GM23338 (cell line): ENCODE data around the gene DDA1. TPM values are rescaled to one million over a fixed set of nuclear protein-coding genes. Genes with fewer than 3 reads are reported as not detected.

Source experiments
- ATAC-seq: fragments of 200-7000 bp; cut with Tn5 transposase; 3 replicates; pipeline ENCODE4 v1.9.1; 2020
- DNase-seq: peaks from one replicate; pipeline ENCODE4 v3.0.0-alpha.2; 2015; ENCODE audit warnings: low spot score
- H2AFZ ChIP-seq: fragments of 200-600 bp; sonication (generic); 2 replicates; pipeline ENCODE4 v1.8.0; 2016; ENCODE audit warnings: antibody characterized with exemption, mild to moderate bottlenecking, moderate library complexity
- H3F3A ChIP-seq: fragments of 200-600 bp; sonication (generic); replicated peaks from 2 replicates; pipeline ENCODE4 v1.8.0; 2017; ENCODE audit warnings: antibody characterized with exemption, mixed run types, low read depth
- H3K27ac ChIP-seq: fragments of 200-600 bp; sonication (generic); 2 replicates; pipeline ENCODE4 v1.6.1; 2016; ENCODE audit warnings: low read depth
- H3K27me3 ChIP-seq: fragments of 200-600 bp; sonication (generic); 2 replicates; pipeline ENCODE4 v1.8.0; 2016; ENCODE audit warnings: mild to moderate bottlenecking, mixed run types, moderate library complexity; ENCODE audit not compliant: insufficient read depth
- H3K36me3 ChIP-seq: fragments of 200-600 bp; sonication (generic); 2 replicates; pipeline ENCODE4 v1.8.0; 2016; ENCODE audit warnings: mild to moderate bottlenecking; ENCODE audit not compliant: insufficient read depth
- H3K4me1 ChIP-seq: fragments of 200-600 bp; sonication (generic); 2 replicates; pipeline ENCODE4 v1.8.0; 2016; ENCODE audit warnings: mild to moderate bottlenecking, moderate library complexity; ENCODE audit not compliant: insufficient read depth
- H3K4me2 ChIP-seq: fragments of 200-600 bp; sonication (generic); 2 replicates; pipeline ENCODE4 v1.7.1; 2017; ENCODE audit warnings: mixed run types
- H3K4me3 ChIP-seq: fragments of 200-600 bp; sonication (generic); 2 replicates; pipeline ENCODE4 v1.6.1; 2016; ENCODE audit warnings: mixed run types
- H3K79me2 ChIP-seq: fragments of 200-600 bp; sonication (generic); replicated peaks from 2 replicates; pipeline ENCODE4 v1.8.0; 2017; ENCODE audit warnings: mild to moderate bottlenecking; ENCODE audit not compliant: insufficient read depth
- H3K9me2 ChIP-seq: fragments of 200-600 bp; sonication (generic); 2 replicates; pipeline ENCODE4 v1.8.0; 2017; ENCODE audit not compliant: insufficient read depth
- H4K20me1 ChIP-seq: fragments of 200-600 bp; sonication (generic); replicated peaks from 2 replicates; pipeline ENCODE4 v1.8.0; 2017; ENCODE audit warnings: mild to moderate bottlenecking; ENCODE audit not compliant: insufficient read depth
- H3K27ac Mint-ChIP-seq: 2 replicates; pipeline ENCODE4 v1.8.0; 2020; ENCODE audit warnings: inconsistent platforms, mild to moderate bottlenecking, moderate library complexity, mixed read lengths
- H3K27me3 Mint-ChIP-seq: 3 replicates; pipeline ENCODE4 v1.8.0; 2022; ENCODE audit warnings: low read depth, mild to moderate bottlenecking, moderate library complexity, mixed read lengths, inconsistent platforms; ENCODE audit not compliant: insufficient read depth, poor library complexity
- H3K36me3 Mint-ChIP-seq: 3 replicates; pipeline ENCODE4 v1.8.0; 2021; ENCODE audit warnings: low read depth, mild to moderate bottlenecking, inconsistent platforms, moderate library complexity, mixed read lengths
- H3K4me1 Mint-ChIP-seq: 3 replicates; pipeline ENCODE4 v1.8.0; 2020; ENCODE audit warnings: mild to moderate bottlenecking, inconsistent platforms, mixed read lengths
- H3K4me3 Mint-ChIP-seq: 3 replicates; pipeline ENCODE4 v1.8.0; 2021; ENCODE audit warnings: moderate library complexity, mild to moderate bottlenecking, inconsistent platforms, mixed read lengths
- H3K9me3 Mint-ChIP-seq: 3 replicates; pipeline ENCODE4 v1.8.0; 2020; ENCODE audit warnings: moderate library complexity, mild to moderate bottlenecking, inconsistent platforms, mixed read lengths
- CREB1 ChIP-seq: fragments of 250-450 bp; sonication (Bioruptor Pico); IDR thresholded peaks from 2 replicates; pipeline ENCODE4 v1.5.0; 2020; ENCODE audit warnings: low read depth, mild to moderate bottlenecking, moderate library complexity
- CTCF ChIP-seq, 2 experiments: fragments of 200-600 bp in 1 of 2; sonication (generic) in 1 of 2; conservative IDR thresholded peaks; 2 replicates each; pipeline versions ENCODE4 v1.5.1 to v1.6.1; 2016 to 2017; ENCODE audit warnings: antibody characterized with exemption in 2 of 2, low read depth in 2 of 2, mild to moderate bottlenecking in 2 of 2, moderate library complexity in 1 of 2
- POLR2AphosphoS5 ChIP-seq: IDR thresholded peaks from 2 replicates; pipeline ENCODE4 v1.6.1; 2016; ENCODE audit warnings: antibody characterized with exemption, low read depth
- polyA plus RNA-seq: library from polyadenylated mRNA; unstranded; fragments of >200 nt; fragmentation: Nextera tagmentation; extraction: Ambion mirVana; gene quantifications from 2 replicates; pipeline ENCODE4 v1.2.1, GENCODE V29; 2016
- total RNA-seq: library from RNA; depleted of rRNA; stranded (reverse); fragments of >200 nt; shearing (Covaris generic); gene quantifications from 2 replicates; pipeline ENCODE4 v1.2.3, GENCODE V29; 2014
- TF ChIP-seq, protein P1 (sequence below): IDR thresholded peaks from one replicate; pipeline ENCODE4 v1.6.1; 2018; ENCODE audit warnings: antibody characterized with exemption; ENCODE audit not compliant: unreplicated experiment

Gene DDA1
- total and polyA plus RNA-seq, 2 experiments from 2014 or later, result 34.6 to 107 TPM

DNA sequence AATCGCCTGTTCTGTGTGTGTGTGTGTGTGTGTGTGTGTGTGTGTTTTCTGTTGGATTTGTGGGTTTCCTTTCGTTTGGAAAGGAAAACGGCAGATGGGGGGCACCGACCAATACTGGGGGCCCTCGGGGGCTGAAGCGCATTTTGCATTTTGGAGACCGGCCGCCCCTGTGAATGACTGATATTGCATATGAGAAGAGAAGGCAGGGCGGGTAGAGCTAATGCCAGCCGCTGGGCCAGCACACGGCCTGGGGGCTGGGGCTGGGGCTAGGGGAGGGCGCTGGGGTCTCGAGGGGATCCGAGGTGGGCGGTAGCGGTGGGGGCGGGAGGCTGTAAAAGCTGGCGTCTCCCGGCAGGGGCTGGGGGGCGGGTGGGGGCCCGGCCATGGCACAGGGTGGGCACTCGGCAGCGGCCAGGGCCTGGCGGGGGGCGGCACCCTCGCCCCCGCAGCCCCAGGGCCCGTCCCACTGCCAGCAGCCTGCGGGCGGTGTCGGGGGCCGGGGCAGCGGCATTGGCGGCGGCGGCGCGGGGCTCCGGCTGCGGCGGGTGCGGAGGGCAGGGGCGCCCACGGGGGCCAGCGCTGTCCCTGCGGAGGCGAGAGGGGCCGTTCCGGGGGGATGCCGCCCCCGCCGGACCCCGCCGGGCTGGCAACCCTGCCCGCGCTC lies 14.1 kb downstream of the DDA1 start:
- ATAC-seq (no peak), DNase-seq (no peak)
- Histone ChIP-seq H3K27me3 (no peaks in the 10 kb centered on the region), H4K20me1 (no peaks in the 10 kb centered on the region; the same call in 1 of the 2 replicates), H3K36me3 (peaks cover 5% of the 10 kb centered on the region; the same call in 1 of the 2 replicates), H3K9me2 (no peaks in the 10 kb centered on the region), H3K27ac (0 out of 2 replicates have a peak overlapping the region, but pooled peaks have one; percentile 88), H2AFZ (no peak overlapping the region), H3K79me2 (no peaks in the 10 kb centered on the region), H3K4me1 (peaks cover 25% of the 10 kb centered on the region), H3F3A (peaks cover 33% of the 10 kb centered on the region), H3K4me2 (peak overlapping the region; percentile 51), H3K4me3 (peak overlapping the region; percentile 32; the same call in 1 of the 2 replicates)
- Mint-ChIP-seq H3K27ac (no peak overlapping the region), H3K4me3 (no peak overlapping the region; the same call in 2 of the 3 replicates), H3K9me3 (no peaks in the 10 kb centered on the region; the same call in 2 of the 3 replicates), H3K4me1 (peaks cover 20% of the 10 kb centered on the region), H3K36me3 (peaks cover 32% of the 10 kb centered on the region), H3K27me3 (peaks cover 22% of the 10 kb centered on the region)
- TF ChIP-seq CREB1 (no peak), POLR2AphosphoS5 (no peak), CTCF (conservative IDR thresholded peaks at IDR 0.05; ENCODE audit: low read depth in 2 of 2) (no peak)

DNA sequence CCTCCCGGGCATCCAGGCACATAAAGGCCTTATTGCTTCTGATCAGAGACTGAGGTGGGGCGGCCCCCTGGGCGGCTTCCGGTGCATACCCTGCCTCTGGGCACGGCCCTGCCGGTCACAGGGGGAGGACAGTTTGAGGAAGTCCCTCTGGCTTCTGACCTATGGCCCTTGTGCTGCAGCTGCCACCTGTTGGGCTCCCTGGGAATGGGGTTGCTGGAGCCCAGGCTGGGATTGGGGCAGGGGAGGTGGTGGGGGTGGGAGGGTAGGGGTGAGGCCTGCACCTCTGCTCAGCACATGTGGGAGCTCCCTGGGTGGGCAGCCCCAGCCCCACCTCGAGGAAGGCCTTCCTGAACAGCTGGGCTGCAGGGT lies 14.6 kb downstream of the DDA1 start:
- Histone ChIP-seq H3F3A (peaks cover 33% of the 10 kb centered on the region), H4K20me1 (no peaks in the 10 kb centered on the region; the same call in 1 of the 2 replicates), H3K36me3 (peaks cover 5% of the 10 kb centered on the region; the same call in 1 of the 2 replicates), H3K79me2 (no peaks in the 10 kb centered on the region), H3K9me2 (no peaks in the 10 kb centered on the region), H3K4me2 (no peak overlapping the region), H3K4me3 (no peak overlapping the region), H3K27ac (no peak overlapping the region), H3K4me1 (peaks cover 25% of the 10 kb centered on the region), H2AFZ (no peak overlapping the region), H3K27me3 (no peaks in the 10 kb centered on the region)
- Mint-ChIP-seq H3K9me3 (no peaks in the 10 kb centered on the region; the same call in 2 of the 3 replicates), H3K36me3 (peaks cover 32% of the 10 kb centered on the region), H3K4me1 (peaks cover 20% of the 10 kb centered on the region), H3K4me3 (no peak overlapping the region), H3K27me3 (peaks cover 19% of the 10 kb centered on the region), H3K27ac (no peak overlapping the region)
- DNase-seq, result no peak
- ATAC-seq, result no peak
- 0 out of 4 replicates have a peak, but pooled peaks of 1 of the 2 experiments have one; percentile 8 for TF ChIP-seq CTCF (conservative IDR thresholded peaks at IDR 0.05; ENCODE audit: low read depth in 2 of 2)
- TF ChIP-seq, protein P1, sequence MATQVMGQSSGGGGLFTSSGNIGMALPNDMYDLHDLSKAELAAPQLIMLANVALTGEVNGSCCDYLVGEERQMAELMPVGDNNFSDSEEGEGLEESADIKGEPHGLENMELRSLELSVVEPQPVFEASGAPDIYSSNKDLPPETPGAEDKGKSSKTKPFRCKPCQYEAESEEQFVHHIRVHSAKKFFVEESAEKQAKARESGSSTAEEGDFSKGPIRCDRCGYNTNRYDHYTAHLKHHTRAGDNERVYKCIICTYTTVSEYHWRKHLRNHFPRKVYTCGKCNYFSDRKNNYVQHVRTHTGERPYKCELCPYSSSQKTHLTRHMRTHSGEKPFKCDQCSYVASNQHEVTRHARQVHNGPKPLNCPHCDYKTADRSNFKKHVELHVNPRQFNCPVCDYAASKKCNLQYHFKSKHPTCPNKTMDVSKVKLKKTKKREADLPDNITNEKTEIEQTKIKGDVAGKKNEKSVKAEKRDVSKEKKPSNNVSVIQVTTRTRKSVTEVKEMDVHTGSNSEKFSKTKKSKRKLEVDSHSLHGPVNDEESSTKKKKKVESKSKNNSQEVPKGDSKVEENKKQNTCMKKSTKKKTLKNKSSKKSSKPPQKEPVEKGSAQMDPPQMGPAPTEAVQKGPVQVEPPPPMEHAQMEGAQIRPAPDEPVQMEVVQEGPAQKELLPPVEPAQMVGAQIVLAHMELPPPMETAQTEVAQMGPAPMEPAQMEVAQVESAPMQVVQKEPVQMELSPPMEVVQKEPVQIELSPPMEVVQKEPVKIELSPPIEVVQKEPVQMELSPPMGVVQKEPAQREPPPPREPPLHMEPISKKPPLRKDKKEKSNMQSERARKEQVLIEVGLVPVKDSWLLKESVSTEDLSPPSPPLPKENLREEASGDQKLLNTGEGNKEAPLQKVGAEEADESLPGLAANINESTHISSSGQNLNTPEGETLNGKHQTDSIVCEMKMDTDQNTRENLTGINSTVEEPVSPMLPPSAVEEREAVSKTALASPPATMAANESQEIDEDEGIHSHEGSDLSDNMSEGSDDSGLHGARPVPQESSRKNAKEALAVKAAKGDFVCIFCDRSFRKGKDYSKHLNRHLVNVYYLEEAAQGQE, result no peak
